CD4-positive, alpha-beta T cell (primary cell): ENCODE results near the gene CDH16. TPM values are rescaled to one million over a fixed set of nuclear protein-coding genes. Genes with fewer than 3 reads are reported as not detected.
A peak's percentile ranks its signal among the peaks of the same experiment; 100 is the strongest.

Experiments used
- ATAC-seq: fragments of 200-7000 bp; cut with Tn5 transposase; one replicate; pipeline ENCODE4 v1.10.0; 2022; ENCODE audit warnings: mild to moderate bottlenecking; ENCODE audit not compliant: poor library complexity
- CTCF ChIA-PET: fragments of 350-600 bp; sonication (Branson Sonifier 250); formaldehyde crosslinking; loops from one replicate; lab custom pipeline; 2021; ENCODE audit warnings: antibody characterized with exemption, inconsistent platforms; lab: Charles Lee
- POLR2A ChIA-PET: fragments of 350-600 bp; sonication (Branson Sonifier 250); formaldehyde crosslinking; loops from one replicate; lab custom pipeline; 2021; ENCODE audit warnings: antibody characterized with exemption, inconsistent platforms; lab: Charles Lee
- DNase-seq, 14 experiments: peaks; one replicate each; pipeline ENCODE4 v3.0.0-alpha.2; 2013 to 2020; ENCODE audit warnings: mixed read lengths in 2 of 14
- H3K27ac ChIP-seq, 2 donors: one replicate each; pipeline versions ENCODE4 v1.5.1 to v1.7.0; 2013; ENCODE audit warnings: low read length in 2 of 2, low read depth in 1 of 2, mild to moderate bottlenecking in 1 of 2
- H3K27me3 ChIP-seq, 2 experiments: 1 replicate in 1 of 2; 2 replicates in 1 of 2; pipeline versions ENCODE4 v1.6.1 to v1.7.0; 2013; ENCODE audit warnings: low read length in 2 of 2, control low read depth in 1 of 2, mild to moderate bottlenecking in 1 of 2, moderate library complexity in 1 of 2; ENCODE audit not compliant: insufficient read depth in 2 of 2, control insufficient read depth in 1 of 2
- H3K36me3 ChIP-seq: one replicate; pipeline ENCODE4 v1.6.1; 2013; ENCODE audit warnings: low read length, control low read depth; ENCODE audit not compliant: insufficient read depth
- H3K4me1 ChIP-seq: one replicate; pipeline ENCODE4 v1.6.1; 2013; ENCODE audit warnings: low read length, control low read depth; ENCODE audit not compliant: insufficient read depth
- H3K4me3 ChIP-seq: one replicate; pipeline ENCODE4 v1.5.1; 2013; ENCODE audit warnings: mild to moderate bottlenecking, low read length, moderate library complexity
- H3K9me3 ChIP-seq, 2 experiments: 1 replicate in 1 of 2; 2 replicates in 1 of 2; pipeline versions ENCODE4 v1.6.1 to v1.7.0; 2013; ENCODE audit warnings: low read length in 2 of 2, mild to moderate bottlenecking in 2 of 2, control low read depth in 1 of 2, moderate library complexity in 1 of 2; ENCODE audit not compliant: control insufficient read depth in 1 of 2, insufficient read depth in 1 of 2
- H3K27ac Mint-ChIP-seq: one replicate; pipeline ENCODE4 v1.8.0; 2020; ENCODE audit warnings: mixed read lengths
- H3K27me3 Mint-ChIP-seq: one replicate; pipeline ENCODE4 v1.8.0; 2021; ENCODE audit warnings: mixed read lengths
- H3K36me3 Mint-ChIP-seq: one replicate; pipeline ENCODE4 v1.8.0; 2021; ENCODE audit warnings: low read depth, mixed read lengths
- H3K4me1 Mint-ChIP-seq: one replicate; pipeline ENCODE4 v1.8.0; 2021; ENCODE audit warnings: low read depth, mixed read lengths
- H3K4me3 Mint-ChIP-seq: one replicate; pipeline ENCODE4 v1.8.0; 2020; ENCODE audit warnings: mild to moderate bottlenecking, mixed read lengths
- H3K9me3 Mint-ChIP-seq: one replicate; pipeline ENCODE4 v1.8.0; 2020; ENCODE audit warnings: mixed read lengths
- intact Hi-C, 2 experiments: fragments of 100-400 bp; cut with DNase I in 1 of 2; cut with micrococcal nuclease in 1 of 2; formaldehyde crosslinking; loops; one replicate each; pipeline versions ENCODE4 v1.15.1 to v1.9.0; 2023 to 2025; cut with DNase I, micrococcal nuclease
- total RNA-seq, 174 experiments: library from RNA in 2 of 174; stranded (reverse) in 2 of 174; gene quantifications; one replicate each; pipeline ENCODE4 v1.2.3 and lab custom pipeline; 2021 to 2026
- TF ChIP-seq, protein P1 (sequence below): fragments of 200-600 bp; IDR thresholded peaks from one replicate; pipeline ENCODE4 v1.8.0; 2022; ENCODE audit warnings: antibody characterized with exemption, mild to moderate bottlenecking

The CDH16 gene
- total RNA-seq, 2 experiments from 2014 or later: not detected

DNA sequence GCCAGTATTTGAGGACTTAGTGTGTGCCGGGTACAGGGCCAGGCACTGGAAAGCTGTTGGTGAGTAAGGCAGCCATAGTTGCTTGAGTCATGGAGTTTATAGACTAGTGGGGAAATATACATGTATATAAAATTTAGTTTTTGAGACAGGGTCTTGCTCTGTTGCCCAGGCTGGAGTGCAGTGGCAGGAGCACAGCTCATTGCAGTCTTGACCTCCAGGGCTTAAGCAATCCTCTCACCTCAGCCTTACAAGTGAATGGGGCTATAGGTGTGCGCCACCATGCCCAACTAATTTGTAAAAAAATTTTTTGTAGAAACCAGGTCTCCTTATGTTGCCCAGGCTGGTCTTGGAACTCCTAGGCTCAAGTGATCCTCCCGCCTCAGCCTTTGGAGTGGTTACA lies 36.0 kb downstream of the CDH16 start:
- Mint-ChIP-seq H3K9me3 (no peaks in the 10 kb centered on the region), H3K36me3 (peaks cover 38% of the 10 kb centered on the region), H3K4me3 (peak overlapping the region; percentile 58), H3K4me1 (peaks cover 51% of the 10 kb centered on the region), H3K27ac (no peak overlapping the region), H3K27me3 (no peaks in the 10 kb centered on the region)
- Histone ChIP-seq H3K4me3 (no peak overlapping the region), H3K27me3 (no peaks in the 10 kb centered on the region), H3K36me3 (peaks cover 22% of the 10 kb centered on the region), H3K4me1 (peaks cover 32% of the 10 kb centered on the region), H3K9me3 (no peaks in the 10 kb centered on the region), H3K27ac (no peak overlapping the region)
- DNase-seq (no peak), ATAC-seq (no peak)
- TF ChIP-seq, protein P1, sequence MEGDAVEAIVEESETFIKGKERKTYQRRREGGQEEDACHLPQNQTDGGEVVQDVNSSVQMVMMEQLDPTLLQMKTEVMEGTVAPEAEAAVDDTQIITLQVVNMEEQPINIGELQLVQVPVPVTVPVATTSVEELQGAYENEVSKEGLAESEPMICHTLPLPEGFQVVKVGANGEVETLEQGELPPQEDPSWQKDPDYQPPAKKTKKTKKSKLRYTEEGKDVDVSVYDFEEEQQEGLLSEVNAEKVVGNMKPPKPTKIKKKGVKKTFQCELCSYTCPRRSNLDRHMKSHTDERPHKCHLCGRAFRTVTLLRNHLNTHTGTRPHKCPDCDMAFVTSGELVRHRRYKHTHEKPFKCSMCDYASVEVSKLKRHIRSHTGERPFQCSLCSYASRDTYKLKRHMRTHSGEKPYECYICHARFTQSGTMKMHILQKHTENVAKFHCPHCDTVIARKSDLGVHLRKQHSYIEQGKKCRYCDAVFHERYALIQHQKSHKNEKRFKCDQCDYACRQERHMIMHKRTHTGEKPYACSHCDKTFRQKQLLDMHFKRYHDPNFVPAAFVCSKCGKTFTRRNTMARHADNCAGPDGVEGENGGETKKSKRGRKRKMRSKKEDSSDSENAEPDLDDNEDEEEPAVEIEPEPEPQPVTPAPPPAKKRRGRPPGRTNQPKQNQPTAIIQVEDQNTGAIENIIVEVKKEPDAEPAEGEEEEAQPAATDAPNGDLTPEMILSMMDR: no peak
- POLR2A ChIA-PET: no interaction called here
- intact Hi-C loops: loop anchor here in 1 of 2 experiments (5.0 kb wide), 1 partner anchor 50 kb away; the partner anchor contains the start of gene CIAO2B
- CTCF ChIA-PET: interaction anchor here (1.0 to 3.2 kb wide), 2 partner anchors 10 to 15 kb away, joined by 5 to 20 read pairs; no protein-coding TSS in a partner anchor

DNA sequence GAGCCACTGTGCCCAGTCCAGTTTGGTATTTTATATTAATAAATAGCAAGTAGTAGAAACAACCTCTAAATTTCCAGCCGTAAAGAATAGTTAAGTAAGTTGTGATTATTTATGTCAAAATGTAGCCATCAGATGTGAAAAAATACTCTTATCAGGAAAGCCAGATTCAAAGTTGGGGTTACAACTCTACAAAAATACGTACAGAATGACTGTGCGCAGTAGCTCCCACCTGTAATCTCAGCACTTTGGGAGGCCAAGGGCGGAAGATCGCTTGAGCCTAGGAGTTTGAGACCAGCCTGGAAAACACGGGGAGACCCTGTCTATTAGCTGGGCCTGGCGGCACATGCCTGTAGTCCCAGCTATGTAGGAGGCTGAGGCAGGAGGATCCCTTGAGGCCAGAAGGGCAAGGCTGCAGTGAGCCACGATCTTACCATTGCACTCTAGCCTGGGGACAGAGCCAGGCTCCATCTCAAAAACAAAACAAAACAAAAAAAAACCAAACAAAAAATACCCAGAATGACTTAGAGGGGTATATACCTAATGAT lies 36.6 kb downstream of the CDH16 start:
- intact Hi-C loops: loop anchor here in 1 of 2 experiments (5.0 kb wide), 1 partner anchor 50 kb away; the partner anchor contains the start of gene CIAO2B
- ATAC-seq: no peak
- H3K9me3 Mint-ChIP-seq: no peaks in the 10 kb centered on the region
- H3K27ac Mint-ChIP-seq: no peak overlapping the region
- H3K27me3 Mint-ChIP-seq: no peaks in the 10 kb centered on the region
- peak overlapping the region; percentile 100 for H3K4me3 Mint-ChIP-seq
- DNase-seq: no peak
- Histone ChIP-seq H3K27me3 (no peaks in the 10 kb centered on the region), H3K36me3 (peaks cover 22% of the 10 kb centered on the region), H3K4me3 (no peak overlapping the region), H3K4me1 (peaks cover 32% of the 10 kb centered on the region), H3K9me3 (no peaks in the 10 kb centered on the region), H3K27ac (no peak overlapping the region)
- peaks cover 46% of the 10 kb centered on the region for H3K4me1 Mint-ChIP-seq
- ChIA-PET POLR2A (interaction anchor here (1.5 to 2.5 kb wide), 3 partner anchors 14 to 51 kb away, joined by 4 to 27 read pairs (median 7); partner anchors contain the start of gene NAE1), CTCF (interaction anchor here (1.0 to 3.2 kb wide), 5 partner anchors 9 to 136 kb away, joined by 3 to 20 read pairs (median 8); partner anchors contain the start of gene NAE1)
- TF ChIP-seq, protein P1: no peak
- H3K36me3 Mint-ChIP-seq: peaks cover 32% of the 10 kb centered on the region

DNA sequence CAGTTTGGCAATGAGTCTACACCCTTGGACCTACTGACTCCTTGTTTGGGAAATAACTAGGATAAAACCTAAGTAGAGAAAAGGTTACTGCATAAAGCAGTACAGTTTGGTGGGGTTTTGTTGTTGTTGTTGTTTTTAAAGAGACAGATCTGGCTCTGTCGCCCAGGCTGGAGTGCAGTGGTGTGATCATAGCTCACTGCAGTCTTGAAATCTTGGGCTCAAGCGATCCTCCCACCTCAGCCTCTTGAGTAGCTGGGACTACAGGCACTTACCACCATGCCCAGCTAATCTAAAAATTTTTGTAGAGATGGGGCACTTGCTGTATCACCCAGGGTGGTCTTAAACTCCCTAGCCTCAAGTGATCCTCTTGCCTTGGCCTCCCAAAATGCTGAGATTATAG lies 37.1 kb downstream of the CDH16 start:
- Mint-ChIP-seq H3K4me1 (peaks cover 41% of the 10 kb centered on the region), H3K4me3 (peak overlapping the region; percentile 100), H3K36me3 (peaks cover 27% of the 10 kb centered on the region), H3K9me3 (no peaks in the 10 kb centered on the region), H3K27ac (no peak overlapping the region), H3K27me3 (no peaks in the 10 kb centered on the region)
- H3K4me3 ChIP-seq: no peak overlapping the region
- H3K9me3 ChIP-seq: no peaks in the 10 kb centered on the region
- ATAC-seq (no peak), DNase-seq (no peak)
- no peaks in the 10 kb centered on the region for H3K27me3 ChIP-seq
- peaks cover 22% of the 10 kb centered on the region for H3K36me3 ChIP-seq
- no peak overlapping the region for H3K27ac ChIP-seq
- ChIA-PET CTCF (interaction anchor here (1.2 to 3.2 kb wide), 4 partner anchors 8 to 137 kb away, joined by 3 to 20 read pairs (median 10); partner anchors contain the start of gene NAE1), POLR2A (interaction anchor here (1.5 to 2.5 kb wide), 3 partner anchors 14 to 51 kb away, joined by 4 to 27 read pairs (median 7); partner anchors contain the start of gene NAE1)
- intact Hi-C loops: loop anchor here in 1 of 2 experiments (5.0 kb wide), 1 partner anchor 51 kb away; the partner anchor contains the start of gene CIAO2B
- peaks cover 32% of the 10 kb centered on the region for H3K4me1 ChIP-seq
- TF ChIP-seq, protein P1: no peak
